ENCODE measurements around the gene PLK1. TPM values are rescaled to one million over a fixed set of nuclear protein-coding genes. Genes with fewer than 3 reads are reported as not detected.

Gene PLK1
- total RNA-seq, 1 donor: 24.6 TPM

GRCh38 chr16:23739516-23739915, 60.8 kb downstream of the PLK1 start:
- TF ChIP-seq, protein P1, sequence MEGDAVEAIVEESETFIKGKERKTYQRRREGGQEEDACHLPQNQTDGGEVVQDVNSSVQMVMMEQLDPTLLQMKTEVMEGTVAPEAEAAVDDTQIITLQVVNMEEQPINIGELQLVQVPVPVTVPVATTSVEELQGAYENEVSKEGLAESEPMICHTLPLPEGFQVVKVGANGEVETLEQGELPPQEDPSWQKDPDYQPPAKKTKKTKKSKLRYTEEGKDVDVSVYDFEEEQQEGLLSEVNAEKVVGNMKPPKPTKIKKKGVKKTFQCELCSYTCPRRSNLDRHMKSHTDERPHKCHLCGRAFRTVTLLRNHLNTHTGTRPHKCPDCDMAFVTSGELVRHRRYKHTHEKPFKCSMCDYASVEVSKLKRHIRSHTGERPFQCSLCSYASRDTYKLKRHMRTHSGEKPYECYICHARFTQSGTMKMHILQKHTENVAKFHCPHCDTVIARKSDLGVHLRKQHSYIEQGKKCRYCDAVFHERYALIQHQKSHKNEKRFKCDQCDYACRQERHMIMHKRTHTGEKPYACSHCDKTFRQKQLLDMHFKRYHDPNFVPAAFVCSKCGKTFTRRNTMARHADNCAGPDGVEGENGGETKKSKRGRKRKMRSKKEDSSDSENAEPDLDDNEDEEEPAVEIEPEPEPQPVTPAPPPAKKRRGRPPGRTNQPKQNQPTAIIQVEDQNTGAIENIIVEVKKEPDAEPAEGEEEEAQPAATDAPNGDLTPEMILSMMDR (IDR thresholded peaks at IDR 0.05; ENCODE audit: insufficient read depth, low read depth, low read length): no peak
- DNase-seq (ENCODE audit: low read depth): no peak
- H3K4me3 ChIP-seq (ENCODE audit: low read depth, low read length): no peak overlapping the region

Other genes with a start within 250 kb of the PLK1 start
- gene COG7, start 225.7 kb upstream of the PLK1 start, total RNA-seq: 23.5 and 29.4 TPM in 2 replicates
- 21.6 and 24.2 TPM in 2 replicates for gene GGA2, start 168.4 kb upstream of the PLK1 start, total RNA-seq
- gene EARS2, start 121.5 kb upstream of the PLK1 start, total RNA-seq: 36.3 and 38.7 TPM in 2 replicates
- gene UBFD1, start 121.2 kb upstream of the PLK1 start, total RNA-seq: 90.8 and 137 TPM in 2 replicates
- 78.9 and 98.4 TPM in 2 replicates for gene NDUFAB1, start 82.6 kb upstream of the PLK1 start, total RNA-seq
- 18.0 and 22.0 TPM in 2 replicates for gene PALB2, start 37.6 kb upstream of the PLK1 start, total RNA-seq
- 31.9 and 47.1 TPM in 2 replicates for gene DCTN5, start 37.4 kb upstream of the PLK1 start, total RNA-seq
- gene ERN2, start 34.3 kb downstream of the PLK1 start, total RNA-seq: 0.43 TPM in 1 of 2 replicates, not detected in the other
- gene CHP2, start 76.1 kb downstream of the PLK1 start, total RNA-seq: not detected in 2 replicates
- under 0.01 TPM in 1 of 2 replicates, not detected in the other for gene PRKCB, start 157.1 kb downstream of the PLK1 start, total RNA-seq